ENCODE measurements around the gene ITPR2. TPM values are rescaled to one million over a fixed set of nuclear protein-coding genes. Genes with fewer than 3 reads are reported as not detected.

ITPR2 gene
- total RNA-seq, 3 donors from 2014 or later (not counting 1 experiment from before 2014, with no cell fraction given), result 59.1 to 70.7 (median 68.2) TPM

- Histone ChIP-seq H3K9me3 (ENCODE audit: control insufficient read depth, insufficient read depth, low read length) (no peaks in the 10 kb centered on the region), H3K4me1 (ENCODE audit: control insufficient read depth, insufficient read depth, low read length) (no peaks in the 10 kb centered on the region), H3K27me3 (ENCODE audit: control insufficient read depth, insufficient read depth, low read length) (no peaks in the 10 kb centered on the region), H3K4me3 (ENCODE audit: low read length) (no peak overlapping the region), H3K27ac (ENCODE audit: low read length) (no peak overlapping the region), H3K36me3 (ENCODE audit: control insufficient read depth, insufficient read depth, low read length) (peaks cover 3% of the 10 kb centered on the region)
- H3K4me3 Mint-ChIP-seq, result no peak overlapping the region
- no peaks in the 10 kb centered on the region for H3K9me3 Mint-ChIP-seq
- no peaks in the 10 kb centered on the region for H3K36me3 Mint-ChIP-seq
- H3K4me1 Mint-ChIP-seq, result peaks cover 30 to 40% of the 10 kb centered on the region in 2 donors
- TF ChIP-seq CTCF (IDR thresholded peaks at IDR 0.05), result no peak
- ATAC-seq (no peak), DNase-seq (no peak)
- intact Hi-C loops (cut with micrococcal nuclease), result no loop called here
- no peak overlapping the region for H3K27ac Mint-ChIP-seq
- H3K27me3 Mint-ChIP-seq (ENCODE audit: low read depth in 2 of 2), result no peaks in the 10 kb centered on the region
- 74% methylated on average over 4 of the region's 4 CpGs for WGBS (ENCODE audit: insufficient coverage)
Observed at GRCh38 chr12:26724309-26724702, 108.7 kb downstream of the ITPR2 start.

GRCh38 chr12:26723379-26724308, 109.3 kb downstream of the ITPR2 start:
- no peak overlapping the region for H3K4me3 Mint-ChIP-seq
- intact Hi-C loops (cut with micrococcal nuclease), result no loop called here
- Histone ChIP-seq H3K4me3 (ENCODE audit: low read length) (no peak overlapping the region), H3K27me3 (ENCODE audit: control insufficient read depth, insufficient read depth, low read length) (no peaks in the 10 kb centered on the region), H3K9me3 (ENCODE audit: control insufficient read depth, insufficient read depth, low read length) (no peaks in the 10 kb centered on the region), H3K27ac (ENCODE audit: low read length) (no peak overlapping the region), H3K4me1 (ENCODE audit: control insufficient read depth, insufficient read depth, low read length) (no peaks in the 10 kb centered on the region), H3K36me3 (ENCODE audit: control insufficient read depth, insufficient read depth, low read length) (peaks cover 3% of the 10 kb centered on the region)
- no peak for TF ChIP-seq CTCF (IDR thresholded peaks at IDR 0.05)
- peaks cover 23 to 33% of the 10 kb centered on the region in 2 donors for H3K4me1 Mint-ChIP-seq
- no peaks in the 10 kb centered on the region for H3K36me3 Mint-ChIP-seq
- H3K27ac Mint-ChIP-seq, result no peak overlapping the region
- WGBS (ENCODE audit: insufficient coverage), result 99% methylated on average over 7 of the region's 8 CpGs
- no peak for ATAC-seq
- no peaks in the 10 kb centered on the region for H3K9me3 Mint-ChIP-seq
- no peaks in the 10 kb centered on the region for H3K27me3 Mint-ChIP-seq (ENCODE audit: low read depth in 2 of 2)
- DNase-seq, result no peak

GRCh38 chr12:26721800-26722199, 111.2 kb downstream of the ITPR2 start:
- no peak for TF ChIP-seq CTCF (IDR thresholded peaks at IDR 0.05)
- H3K4me3 ChIP-seq (ENCODE audit: low read length), result no peak overlapping the region
- Mint-ChIP-seq H3K36me3 (no peaks in the 10 kb centered on the region), H3K4me1 (peaks cover 10 to 16% of the 10 kb centered on the region in 2 donors), H3K27me3 (ENCODE audit: low read depth in 2 of 2) (no peaks in the 10 kb centered on the region), H3K4me3 (no peak overlapping the region), H3K9me3 (no peaks in the 10 kb centered on the region), H3K27ac (no peak overlapping the region)
- no peak overlapping the region for H3K27ac ChIP-seq (ENCODE audit: low read length)
- H3K27me3 ChIP-seq (ENCODE audit: control insufficient read depth, insufficient read depth, low read length), result no peaks in the 10 kb centered on the region
- no peaks in the 10 kb centered on the region for H3K4me1 ChIP-seq (ENCODE audit: control insufficient read depth, insufficient read depth, low read length)
- intact Hi-C loops (cut with micrococcal nuclease), result no loop called here
- WGBS (ENCODE audit: insufficient coverage), result 74% methylated on average over 2 of the region's 2 CpGs
- H3K36me3 ChIP-seq (ENCODE audit: control insufficient read depth, insufficient read depth, low read length), result peaks cover 6% of the 10 kb centered on the region
- DNase-seq (no peak), ATAC-seq (no peak)
- no peaks in the 10 kb centered on the region for H3K9me3 ChIP-seq (ENCODE audit: control insufficient read depth, insufficient read depth, low read length)
